Measurements from ENCODE around the gene PDLIM7. TPM values are rescaled to one million over a fixed set of nuclear protein-coding genes. Genes with fewer than 3 reads are reported as not detected.

Gene PDLIM7
- total and polyA plus RNA-seq, 2 experiments from 2014 or later, result 94.7 to 128 TPM

DNA sequence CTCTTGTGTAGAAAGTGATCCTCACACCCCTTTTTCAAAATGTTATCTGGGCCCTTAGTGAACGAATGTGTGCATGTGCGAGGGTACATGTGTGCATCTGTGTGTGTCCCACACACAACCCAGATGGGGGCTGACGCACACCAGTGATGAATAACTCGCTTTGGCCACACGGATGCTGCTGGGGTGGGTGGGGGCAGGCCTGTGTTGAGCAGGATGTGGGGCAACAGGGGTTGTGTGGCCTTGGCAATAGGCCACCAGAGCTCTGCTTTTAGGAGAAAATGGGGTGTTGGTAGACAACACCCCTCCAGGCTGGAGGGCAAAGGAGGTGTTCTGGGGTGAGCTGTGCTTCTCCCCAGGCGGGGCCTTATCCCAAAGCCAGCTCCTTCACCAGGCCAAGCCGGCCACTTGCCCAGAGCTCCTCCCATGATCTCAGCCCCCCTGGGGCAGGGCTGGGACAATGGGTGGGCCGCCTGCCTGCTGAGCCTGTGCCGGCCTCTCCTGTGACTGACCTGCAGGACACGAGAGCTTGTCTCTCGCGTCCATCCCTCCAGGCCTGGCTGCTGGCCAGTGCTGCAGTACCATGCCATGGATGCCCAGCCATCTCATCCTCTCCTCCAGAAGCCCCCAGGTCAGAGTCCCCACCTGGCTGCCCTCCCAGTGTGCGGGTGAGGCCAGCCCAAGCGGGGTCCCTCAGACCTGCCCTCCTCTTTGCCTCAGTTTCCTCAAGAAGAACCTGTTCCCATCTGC lies 25.6 kb downstream of the PDLIM7 start (continued):
- TF ChIP-seq, protein P1, sequence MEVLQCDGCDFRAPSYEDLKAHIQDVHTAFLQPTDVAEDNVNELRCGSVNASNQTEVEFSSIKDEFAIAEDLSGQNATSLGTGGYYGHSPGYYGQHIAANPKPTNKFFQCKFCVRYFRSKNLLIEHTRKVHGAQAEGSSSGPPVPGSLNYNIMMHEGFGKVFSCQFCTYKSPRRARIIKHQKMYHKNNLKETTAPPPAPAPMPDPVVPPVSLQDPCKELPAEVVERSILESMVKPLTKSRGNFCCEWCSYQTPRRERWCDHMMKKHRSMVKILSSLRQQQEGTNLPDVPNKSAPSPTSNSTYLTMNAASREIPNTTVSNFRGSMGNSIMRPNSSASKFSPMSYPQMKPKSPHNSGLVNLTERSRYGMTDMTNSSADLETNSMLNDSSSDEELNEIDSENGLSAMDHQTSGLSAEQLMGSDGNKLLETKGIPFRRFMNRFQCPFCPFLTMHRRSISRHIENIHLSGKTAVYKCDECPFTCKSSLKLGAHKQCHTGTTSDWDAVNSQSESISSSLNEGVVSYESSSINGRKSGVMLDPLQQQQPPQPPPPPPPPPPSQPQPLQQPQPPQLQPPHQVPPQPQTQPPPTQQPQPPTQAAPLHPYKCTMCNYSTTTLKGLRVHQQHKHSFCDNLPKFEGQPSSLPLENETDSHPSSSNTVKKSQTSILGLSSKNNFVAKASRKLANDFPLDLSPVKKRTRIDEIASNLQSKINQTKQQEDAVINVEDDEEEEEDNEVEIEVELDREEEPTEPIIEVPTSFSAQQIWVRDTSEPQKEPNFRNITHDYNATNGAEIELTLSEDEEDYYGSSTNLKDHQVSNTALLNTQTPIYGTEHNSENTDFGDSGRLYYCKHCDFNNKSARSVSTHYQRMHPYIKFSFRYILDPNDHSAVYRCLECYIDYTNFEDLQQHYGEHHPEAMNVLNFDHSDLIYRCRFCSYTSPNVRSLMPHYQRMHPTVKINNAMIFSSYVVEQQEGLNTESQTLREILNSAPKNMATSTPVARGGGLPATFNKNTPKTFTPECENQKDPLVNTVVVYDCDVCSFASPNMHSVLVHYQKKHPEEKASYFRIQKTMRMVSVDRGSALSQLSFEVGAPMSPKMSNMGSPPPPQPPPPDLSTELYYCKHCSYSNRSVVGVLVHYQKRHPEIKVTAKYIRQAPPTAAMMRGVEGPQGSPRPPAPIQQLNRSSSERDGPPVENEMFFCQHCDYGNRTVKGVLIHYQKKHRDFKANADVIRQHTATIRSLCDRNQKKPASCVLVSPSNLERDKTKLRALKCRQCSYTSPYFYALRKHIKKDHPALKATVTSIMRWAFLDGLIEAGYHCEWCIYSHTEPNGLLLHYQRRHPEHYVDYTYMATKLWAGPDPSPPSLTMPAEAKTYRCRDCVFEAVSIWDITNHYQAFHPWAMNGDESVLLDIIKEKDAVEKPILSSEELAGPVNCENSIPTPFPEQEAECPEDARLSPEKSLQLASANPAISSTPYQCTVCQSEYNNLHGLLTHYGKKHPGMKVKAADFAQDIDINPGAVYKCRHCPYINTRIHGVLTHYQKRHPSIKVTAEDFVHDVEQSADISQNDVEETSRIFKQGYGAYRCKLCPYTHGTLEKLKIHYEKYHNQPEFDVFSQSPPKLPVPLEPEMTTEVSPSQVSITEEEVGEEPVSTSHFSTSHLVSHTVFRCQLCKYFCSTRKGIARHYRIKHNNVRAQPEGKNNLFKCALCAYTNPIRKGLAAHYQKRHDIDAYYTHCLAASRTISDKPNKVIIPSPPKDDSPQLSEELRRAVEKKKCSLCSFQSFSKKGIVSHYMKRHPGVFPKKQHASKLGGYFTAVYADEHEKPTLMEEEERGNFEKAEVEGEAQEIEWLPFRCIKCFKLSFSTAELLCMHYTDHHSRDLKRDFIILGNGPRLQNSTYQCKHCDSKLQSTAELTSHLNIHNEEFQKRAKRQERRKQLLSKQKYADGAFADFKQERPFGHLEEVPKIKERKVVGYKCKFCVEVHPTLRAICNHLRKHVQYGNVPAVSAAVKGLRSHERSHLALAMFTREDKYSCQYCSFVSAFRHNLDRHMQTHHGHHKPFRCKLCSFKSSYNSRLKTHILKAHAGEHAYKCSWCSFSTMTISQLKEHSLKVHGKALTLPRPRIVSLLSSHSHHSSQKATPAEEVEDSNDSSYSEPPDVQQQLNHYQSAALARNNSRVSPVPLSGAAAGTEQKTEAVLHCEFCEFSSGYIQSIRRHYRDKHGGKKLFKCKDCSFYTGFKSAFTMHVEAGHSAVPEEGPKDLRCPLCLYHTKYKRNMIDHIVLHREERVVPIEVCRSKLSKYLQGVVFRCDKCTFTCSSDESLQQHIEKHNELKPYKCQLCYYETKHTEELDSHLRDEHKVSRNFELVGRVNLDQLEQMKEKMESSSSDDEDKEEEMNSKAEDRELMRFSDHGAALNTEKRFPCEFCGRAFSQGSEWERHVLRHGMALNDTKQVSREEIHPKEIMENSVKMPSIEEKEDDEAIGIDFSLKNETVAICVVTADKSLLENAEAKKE (CRISPR knock-in tag; IDR thresholded peaks at IDR 0.05), result no peak
- TF ChIP-seq ZNF331 (CRISPR knock-in tag; IDR thresholded peaks at IDR 0.05; ENCODE audit: low read depth) (no peak), ZNF114 (CRISPR knock-in tag; IDR thresholded peaks at IDR 0.05) (no peak), STAT1 (IDR thresholded peaks at IDR 0.05; ENCODE audit: unreplicated experiment) (no peak)

DNA sequence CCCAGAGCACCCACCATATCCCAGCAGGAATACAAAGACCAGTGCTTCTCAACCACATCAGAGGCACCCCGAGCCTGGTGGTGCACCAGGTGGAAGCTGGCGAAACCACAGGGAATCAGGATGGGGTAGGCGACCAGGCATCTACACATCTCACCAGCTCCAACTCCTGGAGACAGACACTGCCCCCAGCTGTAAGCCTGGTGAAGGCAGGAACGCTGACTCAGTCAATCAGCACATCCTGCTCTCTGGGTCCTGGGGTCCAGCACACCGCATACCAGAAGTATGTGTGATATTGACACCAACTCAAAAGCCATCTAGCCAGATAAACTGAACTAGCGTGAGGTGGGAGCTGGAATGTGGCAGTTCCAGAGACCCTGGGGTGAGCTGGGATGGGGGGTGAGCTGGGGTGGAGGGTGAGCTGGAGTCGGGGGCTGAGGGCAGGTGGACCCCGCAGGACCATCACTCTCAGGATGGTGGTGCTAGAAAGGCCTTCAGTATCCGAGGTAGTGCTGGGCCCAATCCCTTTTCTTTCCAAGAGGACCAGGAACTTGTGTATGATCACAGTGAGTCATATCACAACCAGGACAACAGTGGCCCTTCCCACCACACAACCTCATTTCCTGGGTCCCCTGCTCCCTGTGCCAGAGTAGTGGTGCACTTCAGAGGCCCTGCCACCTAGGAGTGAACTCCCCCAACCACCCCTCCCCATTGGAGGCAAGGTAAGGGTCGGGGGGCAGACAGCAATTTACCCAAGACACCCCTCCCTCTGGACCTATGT lies 26.5 kb downstream of the PDLIM7 start:
- TF ChIP-seq, protein P1 (CRISPR knock-in tag; IDR thresholded peaks at IDR 0.05), result no peak
- TF ChIP-seq EZH2phosphoT487 (IDR thresholded peaks at IDR 0.05; ENCODE audit: unreplicated experiment) (no peak), POLR2AphosphoS5 (IDR thresholded peaks at IDR 0.05; ENCODE audit: low read depth) (0 out of 2 replicates have a peak, but pooled peaks have one; percentile 7)
- Histone ChIP-seq H3F3A (replicated peaks; ENCODE audit: low read depth) (peaks cover 39% of the 10 kb centered on the region), H3K9me2 (ENCODE audit: insufficient read depth) (no peaks in the 10 kb centered on the region), H2AFZ (no peak overlapping the region), H3K79me2 (replicated peaks; ENCODE audit: insufficient read depth) (peaks cover 50% of the 10 kb centered on the region), H3K27ac (ENCODE audit: low read depth) (peak overlapping the region; percentile 90; the same call in 1 of the 2 replicates), H3K36me3 (ENCODE audit: insufficient read depth) (peaks cover 21% of the 10 kb centered on the region), H3K4me1 (ENCODE audit: insufficient read depth) (peaks cover 54% of the 10 kb centered on the region), H3K4me3 (peak overlapping the region; percentile 97), H3K27me3 (ENCODE audit: insufficient read depth) (no peaks in the 10 kb centered on the region), H4K20me1 (replicated peaks; ENCODE audit: insufficient read depth) (peaks cover 39% of the 10 kb centered on the region), H3K4me2 (peak overlapping the region; percentile 92)
- ATAC-seq, result no peak
- peaks cover 30% of the 10 kb centered on the region for H3K27me3 Mint-ChIP-seq (ENCODE audit: insufficient read depth, low read depth, poor library complexity)
- peak overlapping the region; percentile 83 for H3K4me3 Mint-ChIP-seq
- peaks cover 49% of the 10 kb centered on the region for H3K4me1 Mint-ChIP-seq
- peaks cover 3% of the 10 kb centered on the region for H3K9me3 Mint-ChIP-seq
- DNase-seq (ENCODE audit: low spot score), result no peak
- peak overlapping the region; percentile 91 for H3K27ac Mint-ChIP-seq
- peaks cover 61% of the 10 kb centered on the region for H3K36me3 Mint-ChIP-seq (ENCODE audit: low read depth)
